Mesothelial cell of epicardium (in vitro differentiated cells): ENCODE data around the gene ZNFX1. TPM values are rescaled to one million over a fixed set of nuclear protein-coding genes. Genes with fewer than 3 reads are reported as not detected.
"Not testable (repeated sequence)": the region's sequence is repeated elsewhere in the genome, so short reads cannot be mapped to it uniquely, and the experiment has no call there.

Experiments
- DNase-seq, 2 experiments: peaks; one replicate each; pipeline ENCODE4 v3.0.0; 2021; ENCODE audit warnings: low spot score in 2 of 2; ENCODE audit not compliant: unreplicated experiment in 2 of 2
- H3K27ac Mint-ChIP-seq: 2 replicates; pipeline ENCODE4 v1.8.0; 2021; ENCODE audit warnings: mixed read lengths
- H3K27me3 Mint-ChIP-seq: 2 replicates; pipeline ENCODE4 v1.8.0; 2021; ENCODE audit warnings: low read depth, mixed read lengths
- H3K36me3 Mint-ChIP-seq: 2 replicates; pipeline ENCODE4 v1.8.0; 2021; ENCODE audit warnings: mixed read lengths
- H3K4me1 Mint-ChIP-seq: 2 replicates; pipeline ENCODE4 v1.8.0; 2021; ENCODE audit warnings: mixed read lengths
- H3K4me3 Mint-ChIP-seq: 2 replicates; pipeline ENCODE4 v1.8.0; 2021; ENCODE audit warnings: mild to moderate bottlenecking, moderate library complexity, mixed read lengths
- H3K9me3 Mint-ChIP-seq: 2 replicates; pipeline ENCODE4 v1.8.0; 2021; ENCODE audit warnings: mixed read lengths
- total RNA-seq: library from RNA; stranded (reverse); gene quantifications from 3 replicates; pipeline ENCODE4 v1.2.1, GENCODE V29; 2021
- TF ChIP-seq, protein P1 (sequence below): fragments of 200-600 bp; sonication (generic); IDR thresholded peaks from one replicate; pipeline ENCODE4 v1.5.0; 2021; ENCODE audit warnings: antibody characterized with exemption; ENCODE audit not compliant: unreplicated experiment

ZNFX1 gene
- total RNA-seq, 1 donor from 2014 or later: 16.8 TPM

DNA sequence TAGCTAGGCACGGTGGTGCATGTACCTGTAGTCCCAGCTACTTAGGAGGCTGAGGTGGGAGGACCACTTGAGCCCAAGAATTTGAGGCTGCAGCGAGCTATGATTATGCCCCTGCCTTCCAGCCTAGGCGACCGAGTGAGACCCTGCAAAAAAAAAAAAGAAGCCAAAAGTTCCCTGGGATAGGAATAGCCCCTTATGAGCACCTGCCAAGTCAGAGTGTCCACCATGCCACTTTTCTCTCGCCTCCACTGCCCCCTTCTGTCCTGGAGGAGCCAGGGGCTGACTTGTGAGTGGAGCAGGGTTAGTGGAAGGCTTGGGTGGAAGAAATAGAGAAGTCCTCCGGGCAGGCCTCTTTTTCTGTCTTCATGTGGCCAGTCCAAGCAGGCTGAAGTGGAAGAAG, 70.8 kb downstream of the ZNFX1 start:
- DNase-seq: no peak
- H3K27ac Mint-ChIP-seq: no peak overlapping the region

GRCh38 chr20:49203746-49204145, 74.1 kb downstream of the ZNFX1 start:
- TF ChIP-seq, protein P1, sequence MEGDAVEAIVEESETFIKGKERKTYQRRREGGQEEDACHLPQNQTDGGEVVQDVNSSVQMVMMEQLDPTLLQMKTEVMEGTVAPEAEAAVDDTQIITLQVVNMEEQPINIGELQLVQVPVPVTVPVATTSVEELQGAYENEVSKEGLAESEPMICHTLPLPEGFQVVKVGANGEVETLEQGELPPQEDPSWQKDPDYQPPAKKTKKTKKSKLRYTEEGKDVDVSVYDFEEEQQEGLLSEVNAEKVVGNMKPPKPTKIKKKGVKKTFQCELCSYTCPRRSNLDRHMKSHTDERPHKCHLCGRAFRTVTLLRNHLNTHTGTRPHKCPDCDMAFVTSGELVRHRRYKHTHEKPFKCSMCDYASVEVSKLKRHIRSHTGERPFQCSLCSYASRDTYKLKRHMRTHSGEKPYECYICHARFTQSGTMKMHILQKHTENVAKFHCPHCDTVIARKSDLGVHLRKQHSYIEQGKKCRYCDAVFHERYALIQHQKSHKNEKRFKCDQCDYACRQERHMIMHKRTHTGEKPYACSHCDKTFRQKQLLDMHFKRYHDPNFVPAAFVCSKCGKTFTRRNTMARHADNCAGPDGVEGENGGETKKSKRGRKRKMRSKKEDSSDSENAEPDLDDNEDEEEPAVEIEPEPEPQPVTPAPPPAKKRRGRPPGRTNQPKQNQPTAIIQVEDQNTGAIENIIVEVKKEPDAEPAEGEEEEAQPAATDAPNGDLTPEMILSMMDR: no peak
- DNase-seq: no peak
- H3K27me3 Mint-ChIP-seq: no peaks in the 10 kb centered on the region
- H3K4me3 Mint-ChIP-seq: no peak overlapping the region
- H3K27ac Mint-ChIP-seq: no peak overlapping the region
- H3K4me1 Mint-ChIP-seq: no peaks in the 10 kb centered on the region
- H3K36me3 Mint-ChIP-seq: no peaks in the 10 kb centered on the region
- peaks cover 4% of the 10 kb centered on the region for H3K9me3 Mint-ChIP-seq

More for the DNA sequence above, 70.8 kb downstream of the ZNFX1 start:
- TF ChIP-seq, protein P1: no peak
- Mint-ChIP-seq H3K9me3 (peaks cover 11% of the 10 kb centered on the region), H3K36me3 (no peaks in the 10 kb centered on the region), H3K4me3 (no peak overlapping the region), H3K27me3 (no peaks in the 10 kb centered on the region), H3K4me1 (no peaks in the 10 kb centered on the region)

GRCh38 chr20:49203011-49203410, 74.8 kb downstream of the ZNFX1 start:
- Mint-ChIP-seq H3K4me1 (no peaks in the 10 kb centered on the region), H3K36me3 (no peaks in the 10 kb centered on the region), H3K4me3 (no peak overlapping the region), H3K27ac (no peak overlapping the region), H3K27me3 (no peaks in the 10 kb centered on the region), H3K9me3 (peaks cover 4% of the 10 kb centered on the region)
- DNase-seq: no peak
- TF ChIP-seq, protein P1: no peak

DNA sequence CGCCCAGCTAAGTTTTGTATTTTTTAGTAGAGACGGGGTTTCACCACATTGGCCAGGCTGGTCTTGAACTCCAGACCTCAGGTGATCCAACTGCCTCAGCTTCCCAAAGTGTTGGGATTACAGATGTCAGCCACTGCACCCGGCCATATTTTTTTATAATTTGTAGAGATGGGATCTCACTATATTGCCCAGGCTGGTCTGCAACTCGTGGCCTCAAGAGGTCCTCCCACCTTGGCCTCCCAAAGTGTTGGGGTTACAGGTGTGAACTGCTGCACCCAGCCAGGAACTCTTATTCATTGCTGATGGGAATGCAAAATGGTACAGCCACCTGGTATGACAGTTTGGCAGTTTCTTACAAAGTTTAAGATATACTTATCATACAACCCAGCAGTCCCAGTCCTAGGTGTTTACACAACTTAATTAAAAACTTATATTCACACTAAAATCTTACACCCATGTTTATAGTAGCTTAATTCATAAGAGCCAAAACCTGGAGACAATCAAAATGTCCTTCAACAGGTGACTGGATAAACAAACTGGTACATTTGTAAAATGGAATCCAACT, 78.0 kb downstream of the ZNFX1 start:
- Mint-ChIP-seq H3K9me3 (peaks cover 4% of the 10 kb centered on the region), H3K27ac (no peak overlapping the region), H3K4me1 (no peaks in the 10 kb centered on the region)

GRCh38 chr20:49192944-49193518, 84.8 kb downstream of the ZNFX1 start:
- H3K4me3 Mint-ChIP-seq, H3K27me3 Mint-ChIP-seq, H3K36me3 Mint-ChIP-seq, H3K9me3 Mint-ChIP-seq, H3K27ac Mint-ChIP-seq, DNase-seq, H3K4me1 Mint-ChIP-seq: not testable (repeated sequence)

More for the DNA sequence above, 78.0 kb downstream of the ZNFX1 start:
- TF ChIP-seq, protein P1: no peak
- H3K36me3 Mint-ChIP-seq: no peaks in the 10 kb centered on the region
- H3K4me3 Mint-ChIP-seq: no peak overlapping the region
- no peaks in the 10 kb centered on the region for H3K27me3 Mint-ChIP-seq
- no peak for DNase-seq

Other genes with a start within 250 kb of the ZNFX1 start
- gene CSE1L, start 231.7 kb downstream of the ZNFX1 start, total RNA-seq: 75.1 to 79.6 TPM (median 78.7 TPM) in 3 replicates
- 70.8 to 72.8 TPM (median 71.4 TPM) in 3 replicates for gene STAU1, start 89.7 kb downstream of the ZNFX1 start, total RNA-seq
- gene DDX27, start 58.6 kb downstream of the ZNFX1 start, total RNA-seq: 37.9 to 40.2 TPM (median 38.0 TPM) in 3 replicates
- 0.51 to 1.1 TPM (median 0.52 TPM) in 3 replicates for gene KCNB1, start 204.6 kb upstream of the ZNFX1 start, total RNA-seq